Measurements from ENCODE around the gene PCNA. TPM values are rescaled to one million over a fixed set of nuclear protein-coding genes. Genes with fewer than 3 reads are reported as not detected.

PCNA gene
- total RNA-seq, 1 donor from 2014 or later = 323 TPM

- H3K36me3 Mint-ChIP-seq = peaks cover 2% of the 10 kb centered on the region
- Histone ChIP-seq H3F3A (ENCODE audit: low read depth) (peaks cover 24% of the 10 kb centered on the region), H3K4me1 (peaks cover 6% of the 10 kb centered on the region), H3K4me2 (no peak overlapping the region), H3K79me2 (ENCODE audit: low read depth) (peaks cover 37% of the 10 kb centered on the region), H3K36me3 (peaks cover 2% of the 10 kb centered on the region), H3K9ac (no peak overlapping the region), H2AFZ (replicated peaks) (no peak overlapping the region), H3K4me3 (no peak overlapping the region), H3K27ac (no peak overlapping the region), H3K27me3 (no peaks in the 10 kb centered on the region), H4K20me1 (ENCODE audit: low read depth) (peaks cover 13% of the 10 kb centered on the region), H3K9me3 (ENCODE audit: low read depth) (no peaks in the 10 kb centered on the region)
- no peaks in the 10 kb centered on the region for H3K9me3 Mint-ChIP-seq
- no peak for TF ChIP-seq EZH2 (IDR thresholded peaks at IDR 0.05)
- no peak for TF ChIP-seq EZH2phosphoT487 (IDR thresholded peaks at IDR 0.05)
- no peak for TF ChIP-seq CTCF (IDR thresholded peaks at IDR 0.05)
- H3K27me3 Mint-ChIP-seq (ENCODE audit: insufficient read depth, low read depth) = peaks cover 11% of the 10 kb centered on the region
- no peak overlapping the region for H3K27ac Mint-ChIP-seq
- no peak for DNase-seq (ENCODE audit: low spot score)
- H3K4me1 Mint-ChIP-seq = peaks cover 19% of the 10 kb centered on the region
- no peak overlapping the region for H3K4me3 Mint-ChIP-seq
These were observed 3.1 kb upstream of the PCNA start for GRCh38 chr20:5122873-5123260.

GRCh38 chr20:5120185-5120476, 373 bp upstream of the PCNA start:
- H3K9me3 ChIP-seq (ENCODE audit: low read depth) = no peaks in the 10 kb centered on the region
- no peak for DNase-seq (ENCODE audit: low spot score)
- Mint-ChIP-seq H3K9me3 (no peaks in the 10 kb centered on the region), H3K4me3 (peak overlapping the region; percentile 97), H3K27me3 (ENCODE audit: insufficient read depth, low read depth) (peaks cover 5% of the 10 kb centered on the region), H3K4me1 (peaks cover 28% of the 10 kb centered on the region), H3K27ac (peak overlapping the region; percentile 55), H3K36me3 (peaks cover 16% of the 10 kb centered on the region)
- H3K4me3 ChIP-seq = peak overlapping the region; percentile 75
- peak overlapping the region; percentile 75 for H3K4me2 ChIP-seq
- H3K36me3 ChIP-seq = peaks cover 22% of the 10 kb centered on the region
- H3K79me2 ChIP-seq (ENCODE audit: low read depth) = peaks cover 53% of the 10 kb centered on the region
- peaks cover 17% of the 10 kb centered on the region for H3K4me1 ChIP-seq
- no peak overlapping the region for H3K27ac ChIP-seq
- H4K20me1 ChIP-seq (ENCODE audit: low read depth) = peaks cover 37% of the 10 kb centered on the region
- H3F3A ChIP-seq (ENCODE audit: low read depth) = peaks cover 37% of the 10 kb centered on the region
- no peaks in the 10 kb centered on the region for H3K27me3 ChIP-seq
- no peak overlapping the region for H3K9ac ChIP-seq
- TF ChIP-seq EZH2 (IDR thresholded peaks at IDR 0.05) (no peak), EZH2phosphoT487 (IDR thresholded peaks at IDR 0.05) (no peak), CTCF (IDR thresholded peaks at IDR 0.05) (no peak)
- H2AFZ ChIP-seq (replicated peaks) = peak overlapping the region; percentile 60

- peaks cover 54% of the 10 kb centered on the region for H3K79me2 ChIP-seq (ENCODE audit: low read depth)
- Mint-ChIP-seq H3K27me3 (ENCODE audit: insufficient read depth, low read depth) (peaks cover 5% of the 10 kb centered on the region), H3K27ac (peak overlapping the region; percentile 87), H3K4me3 (peak overlapping the region; percentile 97), H3K4me1 (peaks cover 34% of the 10 kb centered on the region), H3K36me3 (peaks cover 23% of the 10 kb centered on the region), H3K9me3 (no peaks in the 10 kb centered on the region)
- H3K4me1 ChIP-seq = peaks cover 17% of the 10 kb centered on the region
- peaks cover 27% of the 10 kb centered on the region for H3K36me3 ChIP-seq
- no peaks in the 10 kb centered on the region for H3K9me3 ChIP-seq (ENCODE audit: low read depth)
- peak overlapping the region; percentile 75 for H3K4me3 ChIP-seq
- peak overlapping the region; percentile 90 for H3K9ac ChIP-seq
- TF ChIP-seq CTCF (IDR thresholded peaks at IDR 0.05) = no peak
- no peak for TF ChIP-seq EZH2 (IDR thresholded peaks at IDR 0.05)
- no peak for TF ChIP-seq EZH2phosphoT487 (IDR thresholded peaks at IDR 0.05)
- H3K4me2 ChIP-seq = peak overlapping the region; percentile 86
- H3F3A ChIP-seq (ENCODE audit: low read depth) = peaks cover 47% of the 10 kb centered on the region
- no peak overlapping the region for H2AFZ ChIP-seq (replicated peaks)
- DNase-seq (ENCODE audit: low spot score) = no peak
- peaks cover 37% of the 10 kb centered on the region for H4K20me1 ChIP-seq (ENCODE audit: low read depth)
- H3K27me3 ChIP-seq = no peaks in the 10 kb centered on the region
- peak overlapping the region; percentile 42 for H3K27ac ChIP-seq
These were observed 669 bp downstream of the PCNA start for GRCh38 chr20:5119143-5119434.
